H9 (cell line): Measurements from ENCODE around the gene DACT2. TPM values are rescaled to one million over a fixed set of nuclear protein-coding genes. Genes with fewer than 3 reads are reported as not detected.

ENCODE experiments used
- DNase-seq: peaks from one replicate; pipeline ENCODE4 v3.0.0-alpha.2; 2017
- H2AFZ ChIP-seq: one replicate; pipeline ENCODE4 v1.6.1; 2013; ENCODE audit warnings: mild to moderate bottlenecking, low read length, control low read depth, moderate library complexity
- H2AK5ac ChIP-seq: 2 replicates; pipeline ENCODE4 v1.6.1; 2013; ENCODE audit warnings: low read length, control low read depth, mixed read lengths; ENCODE audit not compliant: insufficient read length
- H2BK120ac ChIP-seq: one replicate; pipeline ENCODE4 v1.6.1; 2013; ENCODE audit warnings: low read depth, mild to moderate bottlenecking, low read length, control low read depth, inconsistent platforms; ENCODE audit not compliant: poor library complexity, severe bottlenecking
- H2BK12ac ChIP-seq: 2 replicates; pipeline ENCODE4 v1.6.1; 2013; ENCODE audit warnings: low read length, control low read depth, mixed read lengths, low read depth; ENCODE audit not compliant: insufficient read length
- H2BK15ac ChIP-seq: 2 replicates; pipeline ENCODE4 v1.6.1; 2013; ENCODE audit warnings: low read depth, low read length, control low read depth
- H2BK20ac ChIP-seq: one replicate; pipeline ENCODE4 v1.6.1; 2013; ENCODE audit warnings: low read depth, mild to moderate bottlenecking, low read length, control low read depth, inconsistent platforms; ENCODE audit not compliant: poor library complexity, severe bottlenecking
- H2BK5ac ChIP-seq: 2 replicates; pipeline ENCODE4 v1.6.1; 2013; ENCODE audit warnings: low read length, control low read depth, mixed read lengths; ENCODE audit not compliant: insufficient read length
- H3K14ac ChIP-seq: 2 replicates; pipeline ENCODE4 v1.6.1; 2013; ENCODE audit warnings: low read length, control low read depth; ENCODE audit not compliant: insufficient read depth
- H3K18ac ChIP-seq: 2 replicates; pipeline ENCODE4 v1.6.1; 2013; ENCODE audit warnings: low read depth, mild to moderate bottlenecking, mixed read lengths, low read length, control low read depth; ENCODE audit not compliant: insufficient read length
- H3K23ac ChIP-seq: 2 replicates; pipeline ENCODE4 v1.6.1; 2013; ENCODE audit warnings: low read length, control low read depth, mixed read lengths, low read depth; ENCODE audit not compliant: insufficient read length
- H3K23me2 ChIP-seq: 2 replicates; pipeline ENCODE4 v1.6.1; 2013; ENCODE audit warnings: low read depth, mild to moderate bottlenecking, mixed read lengths, low read length, control low read depth; ENCODE audit not compliant: insufficient read length, poor library complexity, severe bottlenecking
- H3K27ac ChIP-seq: 2 replicates; pipeline ENCODE4 v1.5.1; 2013; ENCODE audit warnings: low read length, control low read depth, mixed read lengths, low read depth; ENCODE audit not compliant: insufficient read length
- H3K27me3 ChIP-seq: 2 replicates; pipeline ENCODE4 v1.6.1; 2013; ENCODE audit warnings: low read length, control low read depth, inconsistent platforms; ENCODE audit not compliant: insufficient read depth
- H3K4ac ChIP-seq: 2 replicates; pipeline ENCODE4 v1.6.1; 2013; ENCODE audit warnings: low read depth, mild to moderate bottlenecking, control low read depth, inconsistent platforms, low read length, moderate library complexity
- H3K4me1 ChIP-seq: 2 replicates; pipeline ENCODE4 v1.6.1; 2013; ENCODE audit warnings: low read length, control low read depth, inconsistent platforms; ENCODE audit not compliant: insufficient read depth
- H3K4me2 ChIP-seq: 2 replicates; pipeline ENCODE4 v1.6.1; 2013; ENCODE audit warnings: low read length, control low read depth, mixed read lengths; ENCODE audit not compliant: insufficient read length, insufficient read depth
- H3K56ac ChIP-seq: 2 replicates; pipeline ENCODE4 v1.6.1; 2013; ENCODE audit warnings: low read depth, mild to moderate bottlenecking, mixed read lengths, low read length, control low read depth; ENCODE audit not compliant: insufficient read length
- H3K79me1 ChIP-seq: 2 replicates; pipeline ENCODE4 v1.6.1; 2013; ENCODE audit warnings: low read depth, mild to moderate bottlenecking, moderate library complexity, low read length, control low read depth, inconsistent platforms; ENCODE audit not compliant: insufficient read depth, poor library complexity, severe bottlenecking
- H3K79me2 ChIP-seq: 2 replicates; pipeline ENCODE4 v1.6.1; 2013; ENCODE audit warnings: low read length, control low read depth, inconsistent platforms; ENCODE audit not compliant: insufficient read depth
- H3K9ac ChIP-seq: 2 replicates; pipeline ENCODE4 v1.6.1; 2013; ENCODE audit warnings: low read length, control low read depth, mixed read lengths; ENCODE audit not compliant: insufficient read length; ENCODE audit errors: extremely low read depth
- H3K9me3 ChIP-seq: one replicate; pipeline ENCODE4 v1.6.1; 2013; ENCODE audit warnings: low read depth, low read length, inconsistent platforms; ENCODE audit not compliant: control insufficient read depth
- H3T11ph ChIP-seq: one replicate; pipeline ENCODE4 v1.6.1; 2013; ENCODE audit warnings: mild to moderate bottlenecking, low read length, control low read depth, inconsistent platforms
- H4K20me1 ChIP-seq: one replicate; pipeline ENCODE4 v1.6.1; 2013; ENCODE audit not compliant: control insufficient read depth, insufficient read length, insufficient read depth
- H4K5ac ChIP-seq: 2 replicates; pipeline ENCODE4 v1.6.1; 2013; ENCODE audit warnings: low read depth, mild to moderate bottlenecking, mixed read lengths, low read length, control low read depth; ENCODE audit not compliant: insufficient read length
- H4K8ac ChIP-seq: replicated peaks from 2 replicates; pipeline ENCODE4 v1.6.1; 2013; ENCODE audit warnings: low read length, control low read depth, mixed read lengths, low read depth; ENCODE audit not compliant: insufficient read length
- H4K91ac ChIP-seq: 2 replicates; pipeline ENCODE4 v1.6.1; 2013; ENCODE audit warnings: low read depth, mild to moderate bottlenecking, moderate library complexity, mixed read lengths, low read length, control low read depth; ENCODE audit not compliant: insufficient read length
- H3K27ac Mint-ChIP-seq, 3 experiments: 2 replicates in 2 of 3; 3 replicates in 1 of 3; pipeline ENCODE4 v1.8.0; 2020 to 2021; ENCODE audit warnings: mixed read lengths in 3 of 3, mild to moderate bottlenecking in 1 of 3, moderate library complexity in 1 of 3
- H3K27me3 Mint-ChIP-seq: 2 replicates; pipeline ENCODE4 v1.8.0; 2021; ENCODE audit warnings: low read depth, mild to moderate bottlenecking, moderate library complexity, mixed read lengths
- H3K36me3 Mint-ChIP-seq, 3 experiments: 2 replicates in 2 of 3; 3 replicates in 1 of 3; pipeline ENCODE4 v1.8.0; 2020 to 2021; ENCODE audit warnings: low read depth in 3 of 3, mixed read lengths in 3 of 3; ENCODE audit not compliant: insufficient read depth in 1 of 3
- H3K4me1 Mint-ChIP-seq, 2 experiments: 2 replicates each; pipeline ENCODE4 v1.8.0; 2020; ENCODE audit warnings: mixed read lengths in 2 of 2
- H3K4me3 Mint-ChIP-seq, 2 experiments: 2 replicates in 1 of 2; 3 replicates in 1 of 2; pipeline ENCODE4 v1.8.0; 2020 to 2021; ENCODE audit warnings: mild to moderate bottlenecking in 2 of 2, mixed read lengths in 2 of 2, moderate library complexity in 1 of 2
- H3K9me3 Mint-ChIP-seq, 2 experiments: 2 replicates in 1 of 2; 3 replicates in 1 of 2; pipeline ENCODE4 v1.8.0; 2020; ENCODE audit warnings: mild to moderate bottlenecking in 2 of 2, mixed read lengths in 2 of 2, moderate library complexity in 1 of 2
- CTCF ChIP-seq: fragments of 200-600 bp; sonication (generic); conservative IDR thresholded peaks from 3 replicates; pipeline ENCODE4 v1.8.0; 2021; ENCODE audit warnings: antibody characterized with exemption, mild to moderate bottlenecking
- WGBS: extraction: QIAGEN DNeasy Blood & Tissue Kit; methylation state at CpG from one replicate; pipeline ENCODE4 v1.1.7; 2013; ENCODE audit warnings: missing lambda C conversion rate, low lambda C conversion rate, mixed read lengths; ENCODE audit not compliant: insufficient read length; ENCODE audit errors: extremely low coverage; 5-methylcytosine and 5-hydroxymethylcytosine counted together
- total RNA-seq: library from RNA; stranded (reverse); gene quantifications from 2 replicates; pipeline ENCODE4 v1.2.1, GENCODE V29; 2021

Gene DACT2
- total RNA-seq, 1 experiment from 2014 or later, result 1.8 TPM

- Histone ChIP-seq H4K20me1 (no peaks in the 10 kb centered on the region), H4K91ac (no peak overlapping the region), H3K14ac (no peak overlapping the region), H2BK120ac (no peak overlapping the region), H3K4me2 (no peak overlapping the region), H3K27ac (no peak overlapping the region), H3K56ac (no peak overlapping the region), H3K27me3 (no peaks in the 10 kb centered on the region), H3K18ac (no peak overlapping the region), H3K79me2 (no peaks in the 10 kb centered on the region), H4K8ac (no peak overlapping the region), H3K79me1 (no peaks in the 10 kb centered on the region), H4K5ac (no peak overlapping the region), H3K4ac (no peak overlapping the region), H2BK5ac (no peak overlapping the region), H2BK20ac (no peak overlapping the region), H2AFZ (no peak overlapping the region), H2BK12ac (no peak overlapping the region), H3K9ac (no peak overlapping the region), H2BK15ac (no peak overlapping the region), H3K23me2 (no peaks in the 10 kb centered on the region), H3T11ph (no peak overlapping the region), H3K9me3 (no peaks in the 10 kb centered on the region), H3K23ac (no peak overlapping the region), H3K4me1 (peaks cover 11% of the 10 kb centered on the region; the same call in 1 of the 2 replicates), H2AK5ac (no peak overlapping the region)
- WGBS, result 100% methylated on average over 1 of the region's 10 CpGs
- Mint-ChIP-seq H3K36me3 (no peaks in the 10 kb centered on the region), H3K4me3 (no peak overlapping the region), H3K27me3 (peaks cover 10% of the 10 kb centered on the region), H3K4me1 (peaks cover 40 to 48% of the 10 kb centered on the region in 2 experiments), H3K27ac (no peak overlapping the region), H3K9me3 (no peaks in the 10 kb centered on the region; a peak in 1 of 5 replicates)
- no peak for DNase-seq
- TF ChIP-seq CTCF, result no peak
These were observed 10.8 kb upstream of the DACT2 start for GRCh38 chr6:168330403-168330802.
